Activated T-helper 17 cell treated with anti-CD3 and anti-CD28 coated beads, Interleukin-2, amount 50 U/mL, for 72 hours (primary cell): ENCODE results near the gene ZNF534. TPM values are rescaled to one million over a fixed set of nuclear protein-coding genes. Genes with fewer than 3 reads are reported as not detected.

ENCODE experiments used
- ATAC-seq: fragments of 150-1000 bp; cut with Tn5 transposase; replicated peaks from 2 replicates; pipeline ENCODE4 v1.10.0; 2021; ENCODE audit warnings: mild to moderate bottlenecking, moderate library complexity
- H3K27ac Mint-ChIP-seq: one replicate; pipeline ENCODE4 v1.8.0; 2022; ENCODE audit warnings: mixed read lengths
- H3K27me3 Mint-ChIP-seq: one replicate; pipeline ENCODE4 v1.8.0; 2022; ENCODE audit warnings: mixed read lengths
- H3K36me3 Mint-ChIP-seq: one replicate; pipeline ENCODE4 v1.8.0; 2022; ENCODE audit warnings: low read depth, mild to moderate bottlenecking, mixed read lengths
- H3K4me1 Mint-ChIP-seq: one replicate; pipeline ENCODE4 v1.8.0; 2022; ENCODE audit warnings: mixed read lengths
- H3K4me3 Mint-ChIP-seq: one replicate; pipeline ENCODE4 v1.8.0; 2022; ENCODE audit warnings: mild to moderate bottlenecking, mixed read lengths
- H3K9me3 Mint-ChIP-seq: one replicate; pipeline ENCODE4 v1.8.0; 2022; ENCODE audit warnings: mixed read lengths
- total RNA-seq, 2 donors: library from RNA; stranded (reverse); gene quantifications; one replicate each; pipeline ENCODE4 v1.2.3, GENCODE V29; 2022

The ZNF534 gene
- total RNA-seq = not detected

DNA sequence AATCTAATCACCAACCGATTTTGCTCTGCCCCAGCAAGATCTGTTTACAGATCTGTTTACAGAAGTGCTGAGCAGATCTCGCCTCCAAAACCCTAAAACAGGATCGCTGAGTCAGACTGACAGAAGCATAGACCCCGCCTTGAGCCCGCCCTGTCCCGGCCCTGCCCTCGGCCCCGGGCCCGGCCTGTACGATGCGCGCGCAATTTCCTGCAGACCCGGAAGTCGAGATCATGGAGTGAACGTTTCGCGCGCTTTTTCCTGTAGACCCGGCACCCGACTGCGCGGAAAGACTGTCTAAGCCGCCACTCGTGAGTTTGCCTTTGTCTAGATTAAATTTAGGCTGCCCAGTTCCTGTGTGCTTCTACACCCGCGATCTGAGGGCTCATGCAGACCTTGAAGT lies at the start of gene ZNF534:
Gene ZNF534, plus strand, starts transcription at position 212 of the 400 bp plus-strand sequence. CDS start 2,327 bp downstream, outside the sequence.
- Mint-ChIP-seq H3K36me3 (no peaks in the 10 kb centered on the region), H3K27me3 (no peaks in the 10 kb centered on the region), H3K27ac (no peak within 1 kb of the TSS), H3K4me1 (no peaks in the 10 kb centered on the region), H3K9me3 (peaks cover 24% of the 10 kb centered on the region), H3K4me3 (no peak within 1 kb of the TSS)
- no peak for ATAC-seq

DNA sequence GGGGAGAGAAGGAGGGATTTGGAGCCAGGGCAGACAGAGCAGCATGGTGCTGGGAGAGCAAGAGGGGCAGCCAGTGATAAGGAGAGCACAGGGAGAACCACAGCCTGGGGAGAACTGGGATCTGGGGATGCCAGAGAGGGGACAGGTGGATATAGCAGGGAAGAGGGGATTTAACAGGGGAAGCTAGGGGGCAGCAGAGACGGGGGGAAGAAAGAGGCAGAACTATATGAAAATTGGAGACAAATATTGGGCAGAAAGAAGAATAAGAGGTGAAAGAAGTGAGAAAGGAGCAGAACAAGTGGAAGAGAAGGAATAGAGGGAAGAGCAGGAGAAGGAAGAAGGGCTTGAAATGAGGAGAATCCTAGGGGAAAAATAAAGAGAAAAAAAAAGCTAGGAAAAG lies 37.8 kb upstream of the ZNF534 start:
- H3K27ac Mint-ChIP-seq = no peak overlapping the region
- no peaks in the 10 kb centered on the region for H3K4me1 Mint-ChIP-seq
- H3K27me3 Mint-ChIP-seq = no peaks in the 10 kb centered on the region
- no peaks in the 10 kb centered on the region for H3K36me3 Mint-ChIP-seq
- H3K4me3 Mint-ChIP-seq = no peak overlapping the region
- ATAC-seq = no peak
- H3K9me3 Mint-ChIP-seq = peaks cover 24% of the 10 kb centered on the region

DNA sequence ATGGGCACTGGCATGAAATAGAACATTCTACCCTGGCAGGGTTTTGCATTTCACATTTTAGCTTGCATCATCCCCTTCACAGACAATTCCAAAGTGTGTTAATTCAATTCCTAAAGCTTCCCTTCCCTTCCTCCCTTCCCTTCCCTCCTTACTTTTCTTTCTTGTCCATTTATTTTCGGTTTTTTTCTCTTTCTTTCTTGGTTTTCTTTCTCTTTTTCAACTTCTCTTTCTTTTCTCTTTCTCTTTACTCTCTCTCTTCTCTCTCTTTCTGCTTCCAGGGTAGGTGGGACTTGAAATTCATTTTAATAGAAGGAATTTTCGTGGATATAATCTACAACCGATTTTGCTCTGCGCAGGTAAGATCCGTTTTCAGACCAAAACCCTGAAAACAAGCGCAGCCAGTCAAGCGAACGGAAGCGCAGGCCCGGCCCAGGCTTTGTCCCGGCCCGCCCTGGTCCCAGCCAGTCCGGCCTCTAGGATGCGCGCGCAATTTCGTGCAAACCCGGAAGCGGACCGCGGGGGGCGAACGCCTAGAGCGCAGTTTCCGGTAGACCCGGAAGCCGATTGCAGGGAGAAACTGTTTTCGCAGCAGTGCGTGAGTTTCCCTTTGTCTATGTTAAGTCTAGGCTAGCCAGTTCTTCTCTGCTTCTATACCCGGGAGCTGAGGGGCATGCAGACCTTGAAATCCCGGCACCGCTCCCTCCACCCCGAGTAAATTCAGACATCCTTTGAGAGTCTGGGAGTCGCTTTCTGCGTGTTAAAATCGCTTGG lies 31.5 kb upstream of the ZNF534 start, which contains the start of gene ZNF528:
Gene ZNF528, plus strand, starts transcription at position 540 of the 771 bp plus-strand sequence. CDS start 4,165 bp downstream, outside the sequence.
- H3K27ac Mint-ChIP-seq = peak within 1 kb of the TSS; percentile 89
- peak; percentile 100 for ATAC-seq
- peak within 1 kb of the TSS; percentile 86 for H3K4me3 Mint-ChIP-seq
- peaks cover 24% of the 10 kb centered on the region for H3K9me3 Mint-ChIP-seq
- H3K4me1 Mint-ChIP-seq = peaks cover 18% of the 10 kb centered on the region
- no peaks in the 10 kb centered on the region for H3K27me3 Mint-ChIP-seq
- peaks cover 51% of the 10 kb centered on the region for H3K36me3 Mint-ChIP-seq

DNA sequence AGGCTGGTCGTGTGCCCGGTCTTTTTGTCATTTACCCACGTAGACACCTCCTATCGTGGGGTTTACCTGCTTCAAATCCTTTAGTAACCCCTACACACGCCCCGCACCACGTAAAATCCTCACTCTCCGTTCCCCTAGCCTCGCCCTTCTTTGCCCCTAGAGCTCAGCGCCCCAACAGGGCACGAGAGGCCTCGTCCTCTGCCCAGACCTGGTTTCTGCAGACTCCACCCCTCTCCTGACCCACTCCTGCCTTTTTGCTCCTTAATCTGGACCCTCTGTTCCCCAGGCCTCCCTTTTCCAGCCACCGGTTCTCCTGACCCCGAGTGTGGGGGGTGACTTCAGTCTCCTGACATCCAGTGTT lies 30.9 kb upstream of the ZNF534 start:
- peak overlapping the region; percentile 86 for H3K4me3 Mint-ChIP-seq
- H3K4me1 Mint-ChIP-seq = peaks cover 18% of the 10 kb centered on the region
- peak; percentile 37 for ATAC-seq
- peak overlapping the region; percentile 89 for H3K27ac Mint-ChIP-seq
- H3K27me3 Mint-ChIP-seq = no peaks in the 10 kb centered on the region
- H3K36me3 Mint-ChIP-seq = peaks cover 55% of the 10 kb centered on the region
- peaks cover 24% of the 10 kb centered on the region for H3K9me3 Mint-ChIP-seq

DNA sequence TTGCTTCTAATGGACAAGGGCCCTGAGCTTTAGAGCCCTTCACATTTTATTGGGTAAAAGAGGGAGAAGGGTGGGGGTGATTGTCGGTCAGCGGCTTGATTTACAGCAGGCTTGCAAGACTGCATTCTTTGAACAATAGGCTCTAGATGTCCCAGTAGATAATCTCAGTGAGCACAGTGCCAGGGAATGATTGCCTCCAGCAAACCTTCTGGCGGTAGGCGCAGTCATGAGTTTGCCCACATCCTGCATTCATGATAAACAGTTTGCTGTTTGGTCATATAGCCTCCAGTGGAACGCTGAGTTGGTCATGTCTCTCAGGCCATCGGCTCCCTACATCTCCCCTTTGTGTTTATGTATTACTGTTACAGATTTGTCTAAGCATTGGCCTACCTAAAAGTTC lies 18.7 kb upstream of the ZNF534 start:
- no peak for ATAC-seq
- no peaks in the 10 kb centered on the region for H3K4me1 Mint-ChIP-seq
- peaks cover 8% of the 10 kb centered on the region for H3K9me3 Mint-ChIP-seq
- no peak overlapping the region for H3K4me3 Mint-ChIP-seq
- no peaks in the 10 kb centered on the region for H3K27me3 Mint-ChIP-seq
- no peak overlapping the region for H3K27ac Mint-ChIP-seq
- peaks cover 77% of the 10 kb centered on the region for H3K36me3 Mint-ChIP-seq

DNA sequence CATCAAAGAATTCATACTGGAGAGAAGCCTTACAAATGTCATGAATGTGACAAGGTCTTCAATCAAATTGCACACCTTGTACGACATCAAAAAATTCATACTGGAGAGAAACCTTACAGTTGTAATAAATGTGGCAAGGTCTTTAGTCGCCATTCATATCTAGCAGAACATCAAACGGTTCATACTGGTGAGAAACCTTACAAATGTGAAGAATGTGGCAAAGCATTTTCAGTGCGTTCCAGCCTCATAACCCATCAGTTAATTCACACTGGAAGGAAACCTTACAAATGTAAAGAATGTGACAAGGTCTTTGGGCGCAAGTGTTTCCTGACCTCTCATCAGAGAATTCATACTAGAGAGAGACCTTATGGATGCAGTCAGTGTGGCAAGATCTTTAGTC lies 13.2 kb upstream of the ZNF534 start:
- no peak overlapping the region for H3K4me3 Mint-ChIP-seq
- ATAC-seq = no peak
- H3K4me1 Mint-ChIP-seq = no peaks in the 10 kb centered on the region
- H3K36me3 Mint-ChIP-seq = peaks cover 22% of the 10 kb centered on the region
- H3K27me3 Mint-ChIP-seq = no peaks in the 10 kb centered on the region
- H3K9me3 Mint-ChIP-seq = peaks cover 25% of the 10 kb centered on the region
- H3K27ac Mint-ChIP-seq = no peak overlapping the region

DNA sequence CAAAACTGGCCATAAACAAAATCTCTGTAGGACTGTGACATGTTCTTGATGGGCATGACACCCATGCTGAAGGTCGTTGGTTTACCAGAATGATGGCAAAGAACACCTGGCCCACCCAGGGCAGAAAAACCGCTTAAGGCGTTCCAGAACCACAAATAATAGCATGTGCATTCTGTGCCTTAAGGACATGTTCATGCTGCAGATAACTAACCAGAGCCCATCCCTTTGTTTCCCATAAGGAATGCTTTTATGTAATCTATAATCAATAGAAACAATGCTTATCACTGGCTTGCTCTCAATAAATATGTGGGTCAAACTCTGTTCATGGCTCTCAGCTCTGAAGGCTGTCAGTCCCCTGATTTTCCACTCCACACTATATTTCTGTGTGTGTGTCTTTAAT lies 13.2 kb downstream of the ZNF534 start:
- Mint-ChIP-seq H3K27ac (no peak overlapping the region), H3K4me1 (no peaks in the 10 kb centered on the region), H3K4me3 (no peak overlapping the region), H3K36me3 (no peaks in the 10 kb centered on the region), H3K27me3 (no peaks in the 10 kb centered on the region), H3K9me3 (peaks cover 41% of the 10 kb centered on the region)
- ATAC-seq = no peak

DNA sequence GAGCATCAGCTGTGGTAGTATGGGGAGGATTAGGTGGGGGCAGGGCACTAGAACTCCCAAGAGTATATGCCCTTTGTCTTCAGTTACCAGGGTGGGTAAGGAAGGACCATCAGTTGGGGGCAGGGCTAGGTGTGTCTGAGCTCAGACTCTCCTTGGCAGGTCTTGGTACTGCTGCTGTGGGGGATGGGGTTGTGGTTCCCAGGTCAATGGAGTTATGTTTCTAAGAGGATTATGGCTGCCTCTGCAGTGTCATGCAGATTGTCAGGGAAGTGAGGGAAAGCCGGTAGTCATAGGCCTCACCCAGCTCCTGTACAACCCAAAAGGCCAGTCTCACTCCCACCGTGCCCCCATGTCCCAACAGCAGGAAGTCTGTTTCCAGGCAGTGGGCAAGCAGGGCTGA lies 15.6 kb downstream of the ZNF534 start:
- no peaks in the 10 kb centered on the region for H3K36me3 Mint-ChIP-seq
- no peak overlapping the region for H3K27ac Mint-ChIP-seq
- peaks cover 33% of the 10 kb centered on the region for H3K9me3 Mint-ChIP-seq
- no peaks in the 10 kb centered on the region for H3K27me3 Mint-ChIP-seq
- ATAC-seq = no peak
- H3K4me1 Mint-ChIP-seq = no peaks in the 10 kb centered on the region
- no peak overlapping the region for H3K4me3 Mint-ChIP-seq

DNA sequence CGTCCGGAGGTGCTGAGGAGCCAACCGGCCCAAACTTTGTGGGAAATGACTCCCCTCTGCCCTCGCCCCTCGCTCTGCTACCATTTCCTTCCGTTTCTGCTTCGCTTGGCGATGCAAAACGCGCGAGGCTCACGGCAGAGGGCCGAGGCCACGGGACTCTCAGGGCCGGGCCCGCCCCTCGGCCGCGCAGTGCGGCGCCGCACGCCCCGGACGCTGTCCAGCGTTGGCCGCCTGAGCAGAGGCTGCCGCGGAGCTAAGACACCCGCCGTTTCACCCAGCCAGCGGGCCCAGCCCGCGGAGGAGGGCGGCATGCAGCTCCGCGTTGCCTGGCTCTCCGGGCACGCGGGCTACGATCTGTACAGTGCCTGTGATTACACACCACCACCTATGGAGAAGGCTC lies 22.3 kb downstream of the ZNF534 start:
- Mint-ChIP-seq H3K36me3 (peaks cover 20% of the 10 kb centered on the region), H3K4me3 (no peak overlapping the region), H3K27me3 (peaks cover 7% of the 10 kb centered on the region), H3K9me3 (peaks cover 46% of the 10 kb centered on the region), H3K4me1 (peaks cover 11% of the 10 kb centered on the region), H3K27ac (no peak overlapping the region)
- no peak for ATAC-seq

DNA sequence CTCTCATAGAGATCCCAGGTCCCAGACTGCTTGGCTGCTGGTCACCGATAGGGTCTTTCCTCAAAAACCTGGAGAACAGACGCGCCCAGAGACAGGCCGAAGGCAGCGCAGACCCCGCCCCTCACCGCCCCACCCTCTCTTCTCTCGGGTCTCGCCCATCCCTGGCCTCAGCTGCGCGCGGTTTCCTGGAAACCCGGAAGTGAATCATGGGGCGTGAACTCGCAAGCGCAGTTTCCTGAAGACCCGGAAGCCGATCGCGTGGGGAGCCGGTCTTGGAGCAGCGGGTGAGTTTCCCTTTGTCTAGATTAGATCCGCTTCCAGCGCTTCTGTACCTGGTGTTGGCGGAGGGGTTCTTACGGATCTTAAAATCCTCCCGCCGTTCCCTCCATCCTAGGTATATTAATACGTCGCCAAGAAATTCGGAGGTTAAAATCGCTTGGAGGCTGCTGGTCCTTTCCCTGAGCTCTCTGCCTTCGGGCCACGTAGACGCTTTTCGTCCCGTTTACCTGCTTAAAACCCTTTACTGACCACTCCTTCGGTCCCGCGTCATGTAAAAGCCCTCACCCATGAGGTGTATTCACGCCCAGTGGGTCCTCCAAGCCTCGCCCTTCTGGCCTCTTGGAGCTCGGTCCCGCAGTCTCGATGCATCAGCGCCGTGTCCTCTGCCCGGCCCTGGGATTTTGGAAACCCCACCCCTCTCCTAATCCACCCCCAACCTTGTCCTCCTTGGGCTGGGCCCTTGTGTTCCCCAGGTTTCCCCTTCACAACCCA lies 24.6 kb downstream of the ZNF534 start, which contains the start of gene ZNF578:
Gene ZNF578, plus strand, starts transcription at position 230 of the 771 bp plus-strand sequence. CDS start 48,293 bp downstream, outside the sequence.
- H3K36me3 Mint-ChIP-seq = peaks cover 43% of the 10 kb centered on the region
- peaks cover 7% of the 10 kb centered on the region for H3K27me3 Mint-ChIP-seq
- peak within 1 kb of the TSS; percentile 77 for H3K27ac Mint-ChIP-seq
- peaks cover 11% of the 10 kb centered on the region for H3K4me1 Mint-ChIP-seq
- peak within 1 kb of the TSS; percentile 81 for H3K4me3 Mint-ChIP-seq
- ATAC-seq = peak; percentile 94
- H3K9me3 Mint-ChIP-seq = peaks cover 53% of the 10 kb centered on the region

DNA sequence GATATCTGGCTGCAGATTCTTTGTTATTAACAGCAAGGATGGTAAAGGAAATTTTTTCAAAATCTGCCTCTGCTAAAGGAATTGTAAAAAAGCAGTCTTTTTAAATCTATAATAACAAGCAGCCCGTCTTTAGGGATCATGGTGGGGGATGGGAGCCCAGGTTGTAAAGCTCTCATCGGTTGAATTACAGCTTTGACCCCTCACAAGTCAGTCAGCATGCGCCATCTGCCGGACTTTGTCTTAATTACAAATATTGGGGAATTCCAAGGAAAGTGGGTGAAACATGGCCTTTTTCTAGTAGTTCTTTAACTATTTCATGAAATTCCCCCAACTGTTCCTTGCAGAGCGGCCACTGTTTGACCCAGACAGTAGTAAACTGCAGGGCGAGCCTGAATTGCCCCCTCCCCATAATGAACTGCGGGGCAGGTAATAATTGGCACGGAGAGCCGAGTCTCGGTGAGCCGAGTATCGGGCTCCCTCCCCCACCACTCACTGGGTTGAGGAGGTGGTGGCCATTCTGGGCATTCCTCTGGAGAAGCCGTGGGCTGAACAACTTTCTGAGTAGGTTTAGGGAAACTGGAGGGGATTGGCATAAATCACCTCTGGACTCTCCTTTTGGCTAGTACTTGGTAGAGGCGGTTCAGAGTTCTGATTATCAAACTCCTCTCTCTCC lies 36.0 kb downstream of the ZNF534 start:
- no peaks in the 10 kb centered on the region for H3K4me1 Mint-ChIP-seq
- no peak overlapping the region for H3K27ac Mint-ChIP-seq
- no peaks in the 10 kb centered on the region for H3K27me3 Mint-ChIP-seq
- H3K4me3 Mint-ChIP-seq = no peak overlapping the region
- no peaks in the 10 kb centered on the region for H3K36me3 Mint-ChIP-seq
- no peak for ATAC-seq
- H3K9me3 Mint-ChIP-seq = peaks cover 22% of the 10 kb centered on the region

DNA sequence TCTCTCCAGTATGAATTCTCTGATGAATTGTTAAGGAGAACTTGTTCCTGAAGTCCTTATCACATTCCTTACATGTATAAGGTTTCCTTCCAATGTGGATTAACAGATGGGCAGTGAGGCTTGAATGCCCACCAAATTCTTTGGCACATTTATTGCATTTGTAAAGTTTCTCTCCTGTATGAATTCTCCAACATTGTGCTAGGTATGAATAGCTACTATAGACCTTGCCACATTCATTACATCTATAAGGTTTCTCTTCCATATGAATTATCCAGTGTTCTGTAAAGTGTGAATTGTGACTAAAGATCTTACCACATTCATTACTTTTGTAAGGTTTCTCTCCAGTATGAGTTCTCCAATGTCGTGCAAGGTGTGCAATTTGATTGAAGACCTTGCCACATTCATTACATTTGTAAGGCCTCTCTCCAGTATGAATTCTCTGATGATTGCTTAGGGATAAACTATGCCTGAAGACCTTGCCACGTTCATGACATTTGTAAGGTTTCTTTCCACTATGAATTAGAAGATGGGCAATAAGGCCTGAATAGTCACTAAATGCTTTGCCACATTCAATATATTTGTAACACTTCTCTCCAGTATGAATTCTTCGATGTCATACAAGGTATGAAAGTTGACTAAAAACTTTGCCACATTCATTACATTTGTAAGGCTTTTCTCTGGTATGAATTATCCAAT lies 44.9 kb downstream of the ZNF534 start:
- Mint-ChIP-seq H3K27ac (no peak overlapping the region), H3K4me1 (no peaks in the 10 kb centered on the region), H3K4me3 (no peak overlapping the region), H3K9me3 (peaks cover 54% of the 10 kb centered on the region), H3K36me3 (no peaks in the 10 kb centered on the region), H3K27me3 (no peaks in the 10 kb centered on the region)
- no peak for ATAC-seq

DNA sequence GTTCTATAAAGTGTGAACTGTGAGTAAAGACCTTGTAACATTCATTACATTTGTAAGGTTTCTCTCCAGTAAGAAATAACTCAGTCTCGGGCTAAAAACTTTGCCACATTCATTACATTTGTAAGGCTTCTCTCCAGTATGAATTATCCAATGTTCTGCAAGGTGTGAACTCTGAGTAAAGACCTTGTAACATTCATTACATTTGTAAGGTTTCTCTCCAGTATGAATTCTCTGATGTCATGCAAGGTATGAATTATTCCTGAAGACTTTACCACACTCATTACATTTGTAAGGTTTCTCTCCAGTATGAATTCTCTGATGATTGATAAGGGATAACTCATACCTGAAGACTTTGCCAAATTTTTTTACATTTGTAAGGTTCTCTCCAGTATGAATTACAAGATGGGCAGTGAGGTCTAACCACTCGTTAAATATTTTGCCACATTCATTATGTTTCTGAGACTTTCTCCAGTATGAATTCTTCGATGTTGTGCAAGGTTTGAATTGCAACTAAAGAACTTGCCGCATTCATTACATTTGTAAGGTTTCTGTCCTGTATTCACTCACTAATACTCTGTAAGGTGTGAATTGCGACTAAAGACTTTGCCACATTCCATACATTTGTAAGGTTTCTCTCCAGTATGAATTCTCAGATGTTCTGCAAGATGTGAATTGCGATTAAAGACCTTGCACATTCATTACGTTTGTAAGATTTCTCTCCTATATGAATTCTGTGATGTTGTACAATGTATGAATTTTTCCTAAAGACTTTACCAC lies 45.6 kb downstream of the ZNF534 start:
- peaks cover 53% of the 10 kb centered on the region for H3K9me3 Mint-ChIP-seq
- no peak for ATAC-seq
- H3K4me3 Mint-ChIP-seq = no peak overlapping the region
- no peaks in the 10 kb centered on the region for H3K27me3 Mint-ChIP-seq
- no peaks in the 10 kb centered on the region for H3K36me3 Mint-ChIP-seq
- no peak overlapping the region for H3K27ac Mint-ChIP-seq
- H3K4me1 Mint-ChIP-seq = no peaks in the 10 kb centered on the region
